GM13977 (cell line): ENCODE data around the gene PNKD.
A peak's percentile ranks its signal among the peaks of the same experiment; 100 is the strongest.

Experiments
- DNase-seq: peaks from one replicate; pipeline ENCODE4 v3.0.0; 2012; ENCODE audit warnings: low spot score
- in situ Hi-C: fragments of 300-500 bp; cut with MboI; formaldehyde crosslinking; loops from one replicate; pipeline ENCODE4 v1.12.0; 2022; ENCODE audit warnings: low sequenced_read_pairs, low pct_unique_long_range_greater_than_20kb, mixed read lengths, inconsistent platforms; ENCODE audit not compliant: unreplicated experiment
- TF ChIP-seq, protein P1 (sequence below): IDR thresholded peaks from 2 replicates; pipeline ENCODE4 v1.5.1; 2012; ENCODE audit warnings: mild to moderate bottlenecking, control low read depth; ENCODE audit not compliant: insufficient read depth; ENCODE audit errors: extremely low read depth, missing control alignments

The PNKD gene

DNA sequence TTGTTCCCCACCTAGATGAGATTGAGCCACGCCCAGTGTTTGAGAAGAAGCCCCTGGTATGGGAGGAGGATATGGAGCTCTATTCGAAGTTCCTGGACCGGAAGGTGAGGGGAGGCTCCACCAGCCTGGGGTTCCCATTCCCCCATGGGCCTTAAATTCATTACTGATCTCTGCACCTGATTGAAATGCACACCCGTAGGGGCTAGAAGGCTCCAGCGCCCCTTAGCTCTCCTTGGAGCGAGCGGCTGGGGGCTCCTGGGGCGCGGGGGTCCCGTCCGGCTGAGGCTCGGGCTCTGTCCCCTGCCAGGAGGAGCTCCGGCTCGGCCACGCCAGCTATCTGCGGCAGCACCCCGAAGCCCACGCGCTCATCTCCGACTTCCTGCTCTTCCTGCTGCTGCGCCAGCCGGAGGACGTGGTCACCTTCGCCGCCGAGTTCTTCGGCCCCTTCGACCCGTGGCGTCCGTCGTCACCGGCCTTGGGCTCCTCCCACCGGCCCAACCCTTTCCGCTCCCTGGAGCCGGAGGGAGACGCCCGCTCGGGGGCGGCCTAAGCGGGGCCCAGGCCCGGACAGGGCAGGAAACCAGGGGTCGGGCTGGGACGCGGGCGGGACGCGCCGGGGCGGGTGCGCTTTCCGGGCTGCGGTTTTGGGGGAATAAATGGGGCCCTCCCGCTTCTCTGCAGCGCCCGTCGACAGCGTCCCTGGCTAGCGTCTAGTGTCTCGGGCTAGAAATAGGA lies 97.3 kb downstream of the PNKD start:
- DNase-seq, result peak; percentile 96
- TF ChIP-seq, protein P1, sequence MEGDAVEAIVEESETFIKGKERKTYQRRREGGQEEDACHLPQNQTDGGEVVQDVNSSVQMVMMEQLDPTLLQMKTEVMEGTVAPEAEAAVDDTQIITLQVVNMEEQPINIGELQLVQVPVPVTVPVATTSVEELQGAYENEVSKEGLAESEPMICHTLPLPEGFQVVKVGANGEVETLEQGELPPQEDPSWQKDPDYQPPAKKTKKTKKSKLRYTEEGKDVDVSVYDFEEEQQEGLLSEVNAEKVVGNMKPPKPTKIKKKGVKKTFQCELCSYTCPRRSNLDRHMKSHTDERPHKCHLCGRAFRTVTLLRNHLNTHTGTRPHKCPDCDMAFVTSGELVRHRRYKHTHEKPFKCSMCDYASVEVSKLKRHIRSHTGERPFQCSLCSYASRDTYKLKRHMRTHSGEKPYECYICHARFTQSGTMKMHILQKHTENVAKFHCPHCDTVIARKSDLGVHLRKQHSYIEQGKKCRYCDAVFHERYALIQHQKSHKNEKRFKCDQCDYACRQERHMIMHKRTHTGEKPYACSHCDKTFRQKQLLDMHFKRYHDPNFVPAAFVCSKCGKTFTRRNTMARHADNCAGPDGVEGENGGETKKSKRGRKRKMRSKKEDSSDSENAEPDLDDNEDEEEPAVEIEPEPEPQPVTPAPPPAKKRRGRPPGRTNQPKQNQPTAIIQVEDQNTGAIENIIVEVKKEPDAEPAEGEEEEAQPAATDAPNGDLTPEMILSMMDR, result no peak
- in situ Hi-C loops, result no loop called here

DNA sequence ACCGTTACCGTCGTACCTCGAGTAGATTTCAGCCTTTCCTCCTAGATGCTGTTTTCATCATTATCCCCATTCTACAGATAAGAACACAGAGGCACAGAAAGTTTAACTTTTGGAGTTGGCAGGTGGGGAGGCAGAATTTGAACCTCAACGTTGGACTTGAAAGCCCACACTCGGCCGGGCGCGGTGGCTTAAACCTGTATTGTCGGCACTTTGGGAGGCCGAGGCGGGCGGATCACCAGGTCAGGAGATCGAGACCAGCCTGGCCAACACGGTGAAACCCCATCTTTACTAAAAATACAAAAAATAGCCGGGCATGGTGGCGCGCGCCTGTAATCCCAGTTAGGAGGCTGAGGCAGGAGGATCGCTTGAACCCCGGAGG lies 97.8 kb downstream of the PNKD start:
- TF ChIP-seq, protein P1, result no peak
- no peak for DNase-seq
- in situ Hi-C loops, result no loop called here

DNA sequence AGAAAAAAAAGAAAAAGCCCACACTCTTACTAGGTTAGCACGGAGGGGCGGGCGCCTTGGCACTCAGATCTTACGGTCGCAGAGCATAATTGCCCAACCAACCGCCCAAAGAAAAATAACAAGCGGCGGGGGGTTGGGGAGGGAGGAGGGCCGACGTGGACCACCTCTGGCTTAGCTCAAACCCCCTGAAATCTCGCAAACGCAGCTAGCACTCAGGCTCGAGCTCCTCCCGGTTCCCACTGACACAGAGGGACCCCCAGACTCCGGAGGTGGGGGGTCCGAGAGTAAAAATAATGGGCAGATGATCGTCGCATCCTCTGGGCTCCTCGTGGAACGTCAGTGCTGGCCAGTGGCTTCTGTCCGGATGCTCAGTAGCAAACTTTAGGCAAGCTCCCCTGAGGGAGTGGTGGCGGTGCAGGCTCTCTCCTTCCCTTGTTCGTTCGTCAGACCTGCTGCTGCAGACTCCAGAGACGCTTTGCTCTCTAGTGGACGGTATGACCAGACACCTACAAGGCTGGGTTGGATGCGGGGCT lies 98.4 kb downstream of the PNKD start:
- in situ Hi-C loops, result no loop called here
- no peak for DNase-seq
- TF ChIP-seq, protein P1, result no peak

DNA sequence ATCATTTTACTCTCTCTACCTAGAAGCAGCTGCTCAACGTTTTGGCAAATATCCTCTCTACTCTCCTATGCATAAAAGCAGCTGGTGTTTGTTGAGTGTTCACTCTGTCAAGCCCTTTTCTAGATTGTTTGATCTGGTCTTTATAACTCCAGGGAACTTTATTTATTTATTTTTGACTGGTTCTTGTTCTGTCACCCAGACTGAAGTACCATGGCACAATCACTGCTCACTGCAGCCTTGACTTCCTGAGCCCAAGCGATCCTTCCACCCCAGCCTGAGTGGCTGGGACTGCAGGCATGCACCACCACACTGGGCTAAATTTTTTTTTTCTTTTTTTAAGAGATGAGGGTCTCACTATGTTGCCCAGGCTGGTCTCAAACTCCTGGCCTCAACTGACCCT lies 99.0 kb downstream of the PNKD start:
- no peak for DNase-seq
- TF ChIP-seq, protein P1, result no peak
- in situ Hi-C loops, result no loop called here

DNA sequence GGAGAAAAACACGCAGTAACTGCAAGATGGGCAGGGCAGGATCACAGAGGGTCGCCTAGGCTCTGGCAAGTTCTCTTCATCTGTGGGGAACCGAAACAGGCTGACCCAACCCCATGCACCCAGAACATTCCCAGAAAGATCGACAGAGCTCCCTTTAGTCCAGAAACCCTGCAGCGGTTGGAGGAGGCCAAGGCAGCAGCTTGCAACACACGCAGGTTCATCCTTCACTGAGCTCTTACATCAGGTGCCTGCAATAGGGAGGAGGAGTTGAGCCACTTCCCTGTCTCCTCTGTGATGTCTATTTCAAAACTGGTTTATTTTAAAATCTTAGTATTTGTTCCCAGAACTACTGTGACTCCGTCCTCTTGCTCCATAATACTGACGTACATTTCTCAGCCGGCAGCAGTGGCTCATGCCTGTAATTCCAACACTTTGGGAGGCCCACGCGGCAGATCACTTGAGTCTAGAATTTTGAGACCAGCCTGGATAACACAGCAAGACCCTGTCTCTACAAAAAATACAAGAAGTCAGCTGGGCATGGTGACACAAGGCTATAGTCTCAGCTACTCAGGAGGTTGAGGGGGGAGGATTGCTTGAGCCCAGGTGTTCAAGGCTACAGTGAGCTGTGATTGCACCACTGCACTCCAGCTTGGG lies 100.2 kb downstream of the PNKD start:
- in situ Hi-C loops, result no loop called here
- DNase-seq, result no peak
- TF ChIP-seq, protein P1, result no peak

DNA sequence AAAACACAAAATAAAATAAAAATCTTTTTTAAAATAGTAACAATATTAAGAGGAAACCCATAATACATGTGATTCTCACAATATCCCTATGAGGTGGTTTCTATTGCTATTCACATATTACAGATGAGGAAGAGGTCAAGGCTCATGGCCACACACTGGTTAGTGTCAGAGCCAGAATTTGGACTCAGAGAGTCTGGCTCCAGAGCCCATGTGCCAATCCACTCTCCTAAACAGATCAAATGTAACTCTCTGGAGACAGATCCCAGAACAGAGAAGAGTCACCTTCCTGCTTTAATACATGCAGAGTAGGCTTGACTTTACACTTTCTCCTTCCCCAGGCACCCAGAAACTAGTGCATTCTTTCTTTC lies 101.6 kb downstream of the PNKD start:
- in situ Hi-C loops, result no loop called here
- no peak for DNase-seq

More for the DNA sequence above, 101.6 kb downstream of the PNKD start:
- TF ChIP-seq, protein P1, result no peak
